Hepatic stellate cell (primary cell): Measurements from ENCODE around the gene CELSR1.

Source experiments
- DNase-seq: peaks from one replicate; pipeline ENCODE4 v3.0.0; 2011; ENCODE audit warnings: low spot score

Gene CELSR1

GRCh38 chr22:46374663-46375474 is 162.6 kb downstream of the CELSR1 start:
- no peak for DNase-seq

GRCh38 chr22:46373921-46374662 is 163.3 kb downstream of the CELSR1 start:
- no peak for DNase-seq

DNA sequence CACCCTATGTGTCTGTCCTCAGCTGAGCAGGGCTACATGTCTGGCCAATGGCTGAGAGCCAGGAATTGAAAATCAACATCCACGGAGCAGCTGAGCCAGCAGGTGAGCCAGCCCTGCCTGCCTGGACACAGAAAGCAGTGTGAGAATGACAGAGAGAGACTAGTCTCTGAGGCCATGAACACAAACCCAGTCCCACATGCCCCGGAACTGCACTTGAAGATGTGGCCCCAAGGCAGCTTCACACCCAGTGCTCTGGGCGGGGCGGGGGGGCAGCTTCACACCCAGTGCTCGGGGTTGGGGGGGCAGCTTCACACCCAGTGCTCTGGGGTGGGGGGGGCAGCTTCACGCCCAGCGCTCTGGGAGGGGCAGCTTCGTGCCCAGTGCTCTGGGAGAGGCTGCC is 164.3 kb downstream of the CELSR1 start:
- no peak for DNase-seq

- DNase-seq = no peak
These were observed 164.7 kb downstream of the CELSR1 start for GRCh38 chr22:46372686-46373085.

- DNase-seq = no peak
These were observed 165.7 kb downstream of the CELSR1 start for GRCh38 chr22:46371623-46372226.

- no peak for DNase-seq
These were observed 166.7 kb downstream of the CELSR1 start for GRCh38 chr22:46370584-46371291.

GRCh38 chr22:46369716-46370583 is 167.5 kb downstream of the CELSR1 start:
- DNase-seq = no peak

DNA sequence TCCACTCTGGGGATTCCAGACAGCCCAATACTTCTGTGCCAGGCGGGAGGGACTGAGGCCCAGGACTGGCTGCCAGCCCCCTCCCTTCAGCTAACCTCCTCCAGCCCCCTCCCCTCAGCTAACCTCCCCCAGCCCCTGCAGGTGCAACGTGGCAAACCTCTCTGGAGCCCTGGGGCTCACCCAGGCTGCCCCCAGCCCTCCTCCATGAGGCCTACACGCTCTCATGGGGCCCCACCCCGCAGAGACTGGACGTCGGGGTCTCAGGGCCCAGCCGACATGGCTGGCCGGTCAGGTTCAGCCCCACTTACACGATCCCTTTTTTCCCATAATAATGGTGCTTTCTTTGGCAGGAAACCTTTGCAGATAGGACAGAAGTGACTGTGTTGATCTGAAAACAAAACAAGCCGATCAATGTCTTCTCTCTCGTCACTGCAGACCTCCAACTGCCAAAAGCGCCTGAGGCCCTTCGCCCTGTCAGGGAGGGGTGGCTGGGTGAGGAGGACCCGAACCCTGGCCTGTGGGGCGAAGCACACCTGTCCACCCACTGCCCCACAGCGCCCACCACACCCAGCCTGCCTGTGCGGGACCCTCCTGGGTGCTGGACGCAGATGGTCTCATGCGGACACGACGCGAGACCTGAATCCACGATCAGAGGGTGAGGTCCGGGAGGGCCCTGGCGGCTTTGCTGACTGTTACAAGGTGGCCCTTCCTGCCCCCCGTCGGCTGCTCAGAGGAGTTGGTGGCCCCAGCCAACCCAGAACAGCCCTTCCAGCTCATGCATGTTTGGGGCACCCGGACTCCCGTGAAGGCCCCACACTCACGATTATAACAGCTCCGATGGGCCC is 168.3 kb downstream of the CELSR1 start:
- DNase-seq = no peak

- no peak for DNase-seq
These were observed 169.0 kb downstream of the CELSR1 start for GRCh38 chr22:46368422-46368821.

- DNase-seq = peak; percentile 87
These were observed 169.7 kb downstream of the CELSR1 start for GRCh38 chr22:46367707-46368191.

DNA sequence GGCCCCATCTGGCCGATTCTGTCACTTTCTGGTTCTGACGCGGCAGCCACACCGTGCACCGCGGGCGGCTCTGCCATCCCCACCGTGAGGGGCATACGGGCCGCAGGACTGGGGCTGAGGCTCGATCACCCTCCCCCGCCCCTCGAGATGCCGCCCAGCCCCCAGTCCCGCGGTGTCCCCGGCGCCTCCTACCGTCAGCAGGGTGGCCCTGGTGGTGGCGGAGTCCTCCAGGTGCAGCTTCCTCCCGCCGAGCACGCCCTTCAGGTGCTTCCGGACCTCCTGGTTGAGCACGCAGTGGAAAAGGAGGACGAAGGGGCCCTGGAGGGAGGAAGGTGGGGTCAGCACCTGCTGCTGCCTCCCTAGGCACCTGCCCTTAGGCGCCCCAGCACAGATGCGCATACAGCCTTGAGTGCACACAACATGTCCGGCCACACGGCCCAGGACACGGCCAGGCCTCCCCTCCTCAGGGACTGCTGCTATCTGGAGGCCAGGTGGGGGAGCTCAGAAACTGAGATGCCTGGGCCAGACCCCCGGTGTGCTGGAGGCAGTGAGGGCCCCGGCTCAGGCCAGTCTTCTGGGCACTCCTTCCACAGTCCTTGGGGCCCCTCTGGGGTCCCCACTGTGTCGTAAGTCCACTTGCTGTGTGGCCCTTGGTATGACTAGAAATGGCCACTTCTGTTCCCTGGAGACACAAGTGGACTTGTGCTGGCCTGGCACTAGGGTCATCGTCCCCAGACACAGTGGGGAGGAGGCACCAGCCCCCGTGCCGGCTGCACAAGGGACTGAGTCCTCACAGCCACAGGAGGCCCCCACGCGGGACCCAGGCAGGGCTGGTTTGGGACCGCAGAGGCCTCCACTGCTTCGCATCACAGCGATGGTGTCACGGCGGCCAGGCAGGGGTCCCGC is 170.4 kb downstream of the CELSR1 start:
- no peak for DNase-seq

DNA sequence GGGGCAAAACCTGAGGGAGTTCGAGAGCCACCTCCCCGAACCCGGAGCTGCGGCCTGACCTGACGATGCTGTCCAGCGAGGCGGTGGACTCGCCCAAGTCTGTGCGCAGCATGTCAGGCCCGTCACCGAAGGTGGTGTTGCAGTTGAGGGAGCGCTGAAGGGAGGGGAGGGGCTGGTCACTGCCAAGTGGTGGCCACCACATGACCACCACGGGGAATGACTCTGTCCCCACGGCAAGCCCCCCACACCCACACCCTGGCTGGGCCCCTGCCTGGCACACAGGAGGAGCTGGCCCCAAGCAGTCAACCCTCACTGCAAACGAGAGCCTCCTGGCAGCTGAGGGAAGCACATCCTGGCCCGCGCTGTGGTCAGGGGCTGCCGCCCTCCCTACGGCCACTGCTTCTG is 171.1 kb downstream of the CELSR1 start:
- no peak for DNase-seq

GRCh38 chr22:46365166-46365624 is 172.2 kb downstream of the CELSR1 start:
- no peak for DNase-seq

DNA sequence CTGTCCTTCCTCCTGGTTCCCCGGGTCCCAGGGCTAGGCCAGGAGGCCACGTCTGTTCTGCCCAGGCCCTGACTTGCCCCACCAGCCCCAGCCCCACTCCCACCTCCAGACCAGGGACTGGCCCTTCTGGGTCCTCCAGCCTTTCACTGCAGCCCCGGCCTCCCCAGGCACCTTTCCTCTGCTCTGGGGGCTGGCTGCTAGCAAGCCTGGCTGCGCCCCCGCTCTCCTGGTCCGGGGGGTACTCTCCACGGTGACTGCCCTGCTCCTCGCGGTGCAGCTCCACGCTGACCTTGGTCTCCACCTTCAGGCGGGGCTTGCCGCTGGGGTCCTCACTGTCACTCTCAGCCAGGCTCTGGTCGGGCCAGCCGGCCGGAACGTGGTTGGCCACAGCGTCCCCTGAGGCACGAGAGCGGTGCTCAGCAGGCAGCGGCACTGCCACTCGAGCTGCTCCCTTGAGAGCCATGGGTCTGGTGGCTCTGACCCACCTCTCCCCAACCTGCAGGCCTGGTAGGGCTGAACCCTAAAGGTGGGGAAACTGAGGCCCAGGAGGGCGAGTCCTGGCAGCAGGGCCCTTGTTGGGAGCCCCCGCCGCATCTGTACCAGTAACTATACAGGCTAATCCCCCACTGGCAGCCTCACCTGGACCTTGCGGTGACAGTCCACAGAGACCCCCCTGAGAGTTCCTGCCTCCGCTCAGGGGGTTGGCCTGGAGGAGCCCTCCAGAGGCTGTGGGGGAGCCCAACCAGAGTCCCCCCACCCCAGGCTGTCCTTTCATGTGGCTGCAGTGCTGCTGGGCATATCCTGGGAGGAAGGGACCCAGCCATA is 172.9 kb downstream of the CELSR1 start:
- DNase-seq = no peak

DNA sequence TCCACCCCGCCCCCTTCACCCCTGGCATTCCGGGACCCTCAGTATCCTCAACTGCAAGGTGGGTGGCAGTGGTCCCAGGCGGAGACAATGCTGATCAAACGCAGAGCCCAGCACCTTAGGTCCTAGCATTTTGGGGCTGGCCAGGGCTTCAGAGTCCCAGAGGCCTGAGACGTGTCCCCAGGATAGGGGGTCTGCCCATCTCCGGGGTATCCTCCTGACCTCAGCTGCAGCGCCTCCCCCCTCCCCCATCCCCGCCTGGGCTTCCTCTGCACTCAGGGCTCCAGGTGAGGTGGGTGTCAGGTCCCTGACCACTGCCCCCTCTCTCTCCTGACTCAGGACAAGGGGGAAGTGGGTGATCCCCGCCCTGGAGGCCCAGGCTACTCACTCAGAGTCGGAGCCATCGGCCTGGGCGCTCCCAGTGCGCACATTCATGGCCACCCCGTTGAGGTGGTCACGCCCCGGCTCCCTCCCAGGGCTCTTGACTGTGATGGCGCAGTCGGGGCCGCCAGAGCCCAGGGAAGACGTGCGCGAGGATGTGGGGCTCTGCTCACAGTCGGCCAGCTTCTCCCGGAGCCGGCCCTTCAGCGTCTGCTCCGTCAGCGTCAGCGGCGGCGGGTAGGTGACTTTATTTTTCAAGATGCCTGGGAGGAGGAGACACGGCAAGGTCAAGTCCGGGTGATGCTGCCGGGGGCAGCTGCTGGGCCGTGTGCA is 173.7 kb downstream of the CELSR1 start:
- no peak for DNase-seq

DNA sequence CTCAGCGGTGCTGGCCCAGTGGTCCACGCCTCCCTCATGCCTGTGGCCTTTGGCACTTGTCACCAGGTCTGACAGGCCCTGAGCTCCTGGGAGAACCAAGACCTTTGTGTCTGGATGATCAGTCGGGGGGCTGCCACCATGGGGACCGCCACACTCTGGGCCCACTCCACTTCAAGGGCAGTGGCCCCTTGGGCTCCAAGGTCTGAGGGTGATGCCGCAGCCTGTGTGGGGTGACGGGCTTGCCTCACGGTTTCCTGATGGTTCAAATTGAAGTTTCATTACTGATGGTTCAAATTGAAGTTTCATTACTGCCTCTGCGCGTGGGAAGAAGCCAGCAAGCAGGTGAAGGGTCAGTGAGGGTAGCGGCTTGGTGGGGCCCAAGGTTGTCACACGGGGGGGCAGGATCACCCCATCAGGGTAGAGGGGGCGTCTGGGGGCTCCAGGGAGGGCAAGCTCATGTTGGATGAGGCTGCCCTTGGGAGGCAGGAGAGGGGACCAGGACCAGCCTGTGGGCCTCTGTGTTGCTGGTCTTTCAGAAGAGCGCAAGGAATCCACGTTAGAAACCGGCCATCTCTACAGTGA is 174.4 kb downstream of the CELSR1 start:
- no peak for DNase-seq
